Measurements from ENCODE around the gene FLCN. TPM values are rescaled to one million over a fixed set of nuclear protein-coding genes. Genes with fewer than 3 reads are reported as not detected.

FLCN gene
- polyA plus RNA-seq, 1 donor (not counting 4 experiments of a cell fraction or from before 2014, with no cell fraction given) = 12.5 TPM

- no peaks in the 10 kb centered on the region for H3K79me2 ChIP-seq (ENCODE audit: control insufficient read depth, insufficient read depth, low read length)
- TF ChIP-seq EZH2 (IDR thresholded peaks at IDR 0.05; ENCODE audit: low read length) = no peak
- no peak for TF ChIP-seq CTCF (optimal IDR thresholded peaks at IDR 0.05 in 1 of 3, IDR thresholded peaks at IDR 0.05 in 1 of 3, conservative IDR thresholded peaks at IDR 0.05 in 1 of 3; ENCODE audit: extremely low read depth in 1 of 3, insufficient read depth in 2 of 3, low read length in 3 of 3)
- dilution Hi-C loops (cut with MboI; ENCODE audit: extremely low pct_ligation_motif_present, low sequenced_read_pairs) = no loop called here
- no peak for DNase-seq (ENCODE audit: low read depth, low spot score)
- H3K4me1 ChIP-seq (ENCODE audit: control insufficient read depth, extremely low read depth, insufficient read depth, low read length) = peaks cover 11% of the 10 kb centered on the region
- H3K9me3 ChIP-seq (ENCODE audit: control insufficient read depth, low read depth, low read length) = no peaks in the 10 kb centered on the region
- no peak overlapping the region for H3K27ac ChIP-seq (ENCODE audit: control insufficient read depth, insufficient read depth, low read length)
- no peaks in the 10 kb centered on the region for H3K27me3 ChIP-seq (ENCODE audit: control insufficient read depth, extremely low read depth, insufficient read depth, low read length)
- peaks cover 49 to 54% of the 10 kb centered on the region in 2 experiments for H3K36me3 ChIP-seq (ENCODE audit: control insufficient read depth in 2 of 2, extremely low read depth in 1 of 2, insufficient read depth in 2 of 2, low read length in 2 of 2)
- H2AFZ ChIP-seq (ENCODE audit: control insufficient read depth, low read length) = no peak overlapping the region
- H3K9ac ChIP-seq (ENCODE audit: control insufficient read depth, extremely low read depth, insufficient read depth, low read length) = no peak overlapping the region
- no peak for FAIRE-seq
- H4K20me1 ChIP-seq (ENCODE audit: control insufficient read depth, extremely low read depth, insufficient read depth, low read length) = peaks cover 3% of the 10 kb centered on the region
- H3K4me3 ChIP-seq (ENCODE audit: control insufficient read depth in 2 of 3, extremely low read depth in 1 of 3, insufficient read depth in 2 of 3, low read depth in 1 of 3, low read length in 3 of 3) = no peak overlapping the region
- H3K4me2 ChIP-seq (ENCODE audit: control insufficient read depth, extremely low read depth, insufficient read depth, low read depth, low read length) = no peak overlapping the region
- H3K9me1 ChIP-seq (ENCODE audit: control insufficient read depth, extremely low read depth, insufficient read depth, low read length) = peaks cover 2% of the 10 kb centered on the region
Observed at GRCh38 chr17:17181666-17182597, 55.0 kb downstream of the FLCN start.

GRCh38 chr17:17180741-17181525 lies 56.0 kb downstream of the FLCN start:
- Histone ChIP-seq H3K79me2 (ENCODE audit: control insufficient read depth, insufficient read depth, low read length) (no peaks in the 10 kb centered on the region), H4K20me1 (ENCODE audit: control insufficient read depth, extremely low read depth, insufficient read depth, low read length) (peaks cover 3% of the 10 kb centered on the region), H3K4me3 (ENCODE audit: control insufficient read depth in 2 of 3, extremely low read depth in 1 of 3, insufficient read depth in 2 of 3, low read depth in 1 of 3, low read length in 3 of 3) (no peak overlapping the region), H2AFZ (ENCODE audit: control insufficient read depth, low read length) (no peak overlapping the region), H3K4me2 (ENCODE audit: control insufficient read depth, extremely low read depth, insufficient read depth, low read depth, low read length) (no peak overlapping the region), H3K36me3 (ENCODE audit: control insufficient read depth in 2 of 2, extremely low read depth in 1 of 2, insufficient read depth in 2 of 2, low read length in 2 of 2) (peaks cover 56 to 62% of the 10 kb centered on the region in 2 experiments), H3K9me3 (ENCODE audit: control insufficient read depth, low read depth, low read length) (no peaks in the 10 kb centered on the region), H3K4me1 (ENCODE audit: control insufficient read depth, extremely low read depth, insufficient read depth, low read length) (peaks cover 4% of the 10 kb centered on the region), H3K9me1 (ENCODE audit: control insufficient read depth, extremely low read depth, insufficient read depth, low read length) (no peaks in the 10 kb centered on the region), H3K27me3 (ENCODE audit: control insufficient read depth, extremely low read depth, insufficient read depth, low read length) (no peaks in the 10 kb centered on the region), H3K9ac (ENCODE audit: control insufficient read depth, extremely low read depth, insufficient read depth, low read length) (no peak overlapping the region), H3K27ac (ENCODE audit: control insufficient read depth, insufficient read depth, low read length) (no peak overlapping the region)
- dilution Hi-C loops (cut with MboI; ENCODE audit: extremely low pct_ligation_motif_present, low sequenced_read_pairs) = no loop called here
- no peak for DNase-seq (ENCODE audit: low read depth, low spot score)
- TF ChIP-seq EZH2 (IDR thresholded peaks at IDR 0.05; ENCODE audit: low read length) = no peak
- no peak for TF ChIP-seq CTCF (optimal IDR thresholded peaks at IDR 0.05 in 1 of 3, IDR thresholded peaks at IDR 0.05 in 1 of 3, conservative IDR thresholded peaks at IDR 0.05 in 1 of 3; ENCODE audit: extremely low read depth in 1 of 3, insufficient read depth in 2 of 3, low read length in 3 of 3)
- no peak for FAIRE-seq

Measured in keratinocyte (primary cell).